AML-193 (cell line): ENCODE data around the gene XIAP.
"Not testable (repeated sequence)": the region's sequence is repeated elsewhere in the genome, so short reads cannot be mapped to it uniquely, and the experiment has no call there.

Experiments
- DNase-seq, 2 experiments: peaks; one replicate each; lab custom pipeline; 2025; lab: John Stamatoyannopoulos, UW

XIAP gene

DNA sequence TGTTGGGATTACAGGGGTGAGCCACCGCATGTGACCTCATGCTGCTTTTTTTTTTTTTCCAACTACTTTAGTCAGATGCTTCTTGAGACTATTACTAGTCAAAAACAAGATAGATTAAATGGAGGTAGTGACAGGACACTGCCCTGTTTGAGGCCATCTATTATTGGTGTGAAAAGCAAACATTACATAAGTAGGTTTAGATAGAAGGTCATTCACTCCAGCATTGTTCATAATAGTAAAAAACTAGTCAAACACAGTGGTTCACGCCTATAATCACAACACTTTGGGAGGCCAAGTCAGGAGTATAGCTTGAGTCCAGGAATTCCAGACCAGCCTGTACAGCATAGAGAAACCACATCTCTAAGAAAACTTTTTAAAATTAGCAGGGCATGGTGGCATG is 16.3 kb downstream of the XIAP start:
- DNase-seq = no peak

DNA sequence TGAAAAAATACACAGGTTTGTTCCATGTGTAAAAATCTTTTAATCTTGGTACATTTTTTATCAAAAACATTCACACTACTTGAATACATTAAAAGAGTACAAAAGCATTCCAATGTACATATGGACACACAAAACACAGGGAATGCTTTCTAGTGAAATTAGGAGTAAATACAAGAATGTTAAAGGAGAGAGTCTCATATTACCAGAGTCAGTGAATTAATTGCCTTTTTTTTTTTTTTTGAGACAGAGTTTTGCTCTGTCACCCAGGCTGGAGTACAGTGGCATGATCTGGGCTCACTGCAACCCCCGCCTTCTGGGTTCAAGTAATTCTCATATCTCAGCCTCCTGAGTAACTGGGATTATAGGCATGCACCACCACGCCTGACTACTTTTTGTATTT is 17.0 kb downstream of the XIAP start:
- DNase-seq = no peak

DNA sequence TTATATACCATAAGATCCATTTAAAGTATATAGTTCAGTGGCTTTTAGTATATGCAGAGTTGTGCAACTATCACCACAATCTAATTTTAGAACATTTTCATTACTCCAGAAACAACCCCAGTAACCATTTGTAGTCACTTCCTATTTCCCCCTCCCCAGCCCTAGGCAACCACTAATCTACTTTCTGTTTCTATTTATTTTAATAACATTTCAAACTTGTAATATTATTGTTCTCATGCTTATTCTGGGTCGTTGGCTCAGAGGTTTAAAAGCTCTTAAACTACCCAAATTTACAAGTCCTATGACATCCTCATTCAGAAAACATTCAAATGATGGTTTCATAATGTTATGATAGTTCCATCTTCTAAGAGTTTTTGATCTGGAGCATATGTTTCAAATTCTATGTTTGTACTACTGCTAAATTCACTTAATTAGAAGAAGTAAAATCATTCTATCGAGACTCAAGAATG is 18.4 kb downstream of the XIAP start:
- DNase-seq = peak; percentile 63 to 65

DNA sequence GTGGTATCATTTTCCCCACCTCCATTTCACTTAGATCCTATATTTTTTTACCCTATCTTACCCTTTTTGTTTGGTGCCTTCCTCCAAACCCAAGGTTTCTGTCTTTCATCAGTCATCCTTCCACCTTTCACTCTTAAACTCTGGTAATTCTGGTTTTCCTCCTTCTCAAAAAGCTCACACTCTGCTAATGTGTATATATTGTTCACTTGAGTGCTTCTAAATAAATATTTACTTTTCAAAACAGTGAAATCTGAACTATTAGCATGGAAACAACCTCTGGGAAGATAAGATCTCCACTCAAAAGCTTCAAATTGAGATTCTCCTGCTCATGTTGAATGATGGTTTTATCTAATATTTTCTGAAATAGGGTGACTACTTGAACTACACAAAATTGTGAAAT is 21.5 kb downstream of the XIAP start:
- DNase-seq = no peak

DNA sequence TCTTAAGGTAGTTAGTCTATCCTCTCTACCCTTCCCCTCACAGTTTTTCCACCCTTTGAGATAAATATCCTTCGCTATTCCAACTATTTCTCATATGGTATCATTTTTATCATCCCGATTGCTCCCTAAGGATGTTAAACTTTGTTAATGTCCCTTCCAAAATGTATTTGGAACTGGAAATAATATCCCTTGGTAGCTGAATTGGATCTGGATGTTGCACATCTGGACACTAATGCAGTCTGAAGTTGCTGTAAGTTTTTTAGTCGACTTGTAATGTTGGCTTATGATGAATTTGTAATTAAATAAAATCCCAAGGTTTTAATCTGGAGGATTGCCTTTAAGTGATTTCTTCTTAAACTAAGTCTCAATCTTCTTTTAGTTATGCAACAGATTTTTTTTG is 22.5 kb downstream of the XIAP start:
- no peak for DNase-seq

DNA sequence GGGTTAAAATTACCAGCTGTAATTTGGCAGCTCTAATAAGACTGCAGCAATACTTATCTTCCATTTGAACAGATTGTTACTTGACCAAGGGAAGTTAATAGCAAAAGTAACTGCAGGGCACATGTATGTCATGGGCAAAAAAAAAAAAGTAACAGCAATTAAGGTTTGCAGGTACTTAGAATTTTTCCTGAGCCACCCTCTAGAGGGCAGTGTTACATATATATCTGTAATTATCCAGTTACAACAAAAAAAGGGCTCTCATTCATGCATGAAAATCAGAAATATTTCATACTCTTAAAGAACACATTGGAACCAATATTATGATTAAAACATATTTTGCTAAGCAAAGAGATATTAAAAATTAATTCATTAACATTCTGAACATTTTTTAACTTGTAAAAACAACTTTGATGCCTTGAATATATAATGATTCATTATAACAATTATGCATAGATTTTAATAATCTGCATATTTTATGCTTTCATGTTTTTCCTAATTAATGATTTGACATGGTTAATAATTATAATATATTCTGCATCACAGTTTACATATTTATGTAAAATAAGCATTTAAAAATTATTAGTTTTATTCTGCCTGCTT is 25.1 kb downstream of the XIAP start:
- peak; percentile 44 to 49 for DNase-seq

DNA sequence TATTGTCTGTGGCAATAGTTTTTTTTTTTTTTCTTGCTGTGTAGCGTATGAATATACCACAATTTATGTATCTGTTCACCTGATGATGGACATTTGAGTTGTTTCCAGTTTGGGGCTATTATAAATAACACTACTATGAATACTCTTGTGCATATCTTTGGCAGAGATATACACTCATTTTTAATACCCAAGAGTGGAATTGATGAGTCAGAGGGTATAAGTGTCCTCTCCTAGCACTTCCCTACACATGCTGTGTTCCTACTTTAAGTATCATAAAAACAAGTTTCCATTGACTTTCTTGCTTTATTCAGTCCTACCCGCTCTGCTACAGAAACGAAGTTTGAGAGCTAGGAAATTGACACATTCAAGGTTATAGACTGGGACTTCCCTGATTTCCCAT is 39.8 kb downstream of the XIAP start:
- no peak for DNase-seq

DNA sequence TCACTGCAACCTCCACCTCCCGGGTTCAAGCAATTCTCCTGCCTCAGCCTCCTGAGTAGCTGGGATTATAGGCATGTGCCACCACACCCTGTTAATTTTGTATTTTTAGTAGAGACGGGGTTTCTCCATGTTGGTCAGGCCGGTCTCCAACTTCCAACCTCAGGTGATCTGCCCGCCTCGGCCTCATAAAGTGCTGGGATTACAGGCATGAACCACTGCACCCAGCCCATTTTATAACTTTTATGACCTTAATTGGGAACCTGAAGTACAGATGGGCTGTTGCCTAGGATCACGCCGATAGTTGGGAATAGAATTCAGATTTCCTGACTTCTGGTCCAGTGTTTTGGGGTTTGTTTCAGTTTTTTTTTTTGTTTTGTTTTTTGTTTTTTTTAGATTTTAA is 43.4 kb downstream of the XIAP start:
- not testable (repeated sequence) for DNase-seq

DNA sequence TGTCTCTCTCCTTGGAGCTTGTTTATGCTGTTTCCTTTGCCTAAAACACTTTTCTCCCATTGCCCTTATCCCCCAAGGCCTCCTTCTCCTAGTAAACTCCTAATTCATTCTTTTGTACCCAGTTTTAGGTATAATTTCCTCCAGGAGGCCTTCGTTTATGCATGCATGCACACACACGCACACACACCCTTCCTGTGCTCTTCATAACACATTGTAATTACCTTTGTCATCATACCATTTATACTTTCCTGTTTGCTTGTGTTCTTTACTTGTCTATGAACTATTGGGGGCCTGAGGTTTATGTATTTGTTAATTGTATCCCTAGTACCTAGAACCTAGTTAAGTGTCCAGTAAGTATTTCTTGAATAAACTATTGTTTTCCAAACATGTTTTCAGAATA is 45.5 kb downstream of the XIAP start:
- no peak for DNase-seq

DNA sequence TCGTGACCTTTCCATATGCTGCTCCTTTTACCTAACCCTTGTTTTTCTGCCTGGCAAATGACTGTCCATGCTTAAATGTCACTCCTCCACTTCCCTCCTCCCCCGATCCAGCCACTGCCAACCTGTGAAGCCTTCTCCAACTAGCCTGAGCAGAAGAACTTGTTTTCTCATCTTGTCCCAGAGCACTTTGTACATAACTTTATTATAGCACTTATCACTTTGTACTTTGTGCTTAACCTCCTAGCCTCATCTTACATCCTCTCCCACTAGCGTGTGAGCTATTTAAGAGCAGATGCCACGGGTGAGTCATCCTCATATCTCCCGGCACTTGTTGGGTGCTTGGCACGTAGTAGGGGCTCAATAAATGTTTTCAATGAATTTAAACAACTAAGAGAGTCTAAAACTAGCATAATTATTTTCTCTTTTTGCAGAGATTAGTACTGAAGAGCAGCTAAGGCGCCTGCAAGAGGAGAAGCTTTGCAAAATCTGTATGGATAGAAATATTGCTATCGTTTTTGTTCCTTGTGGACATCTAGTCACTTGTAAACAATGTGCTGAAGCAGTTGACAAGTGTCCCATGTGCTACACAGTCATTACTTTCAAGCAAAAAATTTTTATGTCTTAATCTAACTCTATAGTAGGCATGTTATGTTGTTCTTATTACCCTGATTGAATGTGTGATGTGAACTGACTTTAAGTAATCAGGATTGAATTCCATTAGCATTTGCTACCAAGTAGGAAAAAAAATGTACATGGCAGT is 46.9 kb downstream of the XIAP start:
- DNase-seq = no peak

DNA sequence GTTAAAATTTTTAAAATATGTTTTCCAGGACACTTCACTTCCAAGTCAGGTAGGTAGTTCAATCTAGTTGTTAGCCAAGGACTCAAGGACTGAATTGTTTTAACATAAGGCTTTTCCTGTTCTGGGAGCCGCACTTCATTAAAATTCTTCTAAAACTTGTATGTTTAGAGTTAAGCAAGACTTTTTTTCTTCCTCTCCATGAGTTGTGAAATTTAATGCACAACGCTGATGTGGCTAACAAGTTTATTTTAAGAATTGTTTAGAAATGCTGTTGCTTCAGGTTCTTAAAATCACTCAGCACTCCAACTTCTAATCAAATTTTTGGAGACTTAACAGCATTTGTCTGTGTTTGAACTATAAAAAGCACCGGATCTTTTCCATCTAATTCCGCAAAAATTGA is 49.7 kb downstream of the XIAP start:
- peak in 1 of 2 experiments; percentile 40 for DNase-seq

DNA sequence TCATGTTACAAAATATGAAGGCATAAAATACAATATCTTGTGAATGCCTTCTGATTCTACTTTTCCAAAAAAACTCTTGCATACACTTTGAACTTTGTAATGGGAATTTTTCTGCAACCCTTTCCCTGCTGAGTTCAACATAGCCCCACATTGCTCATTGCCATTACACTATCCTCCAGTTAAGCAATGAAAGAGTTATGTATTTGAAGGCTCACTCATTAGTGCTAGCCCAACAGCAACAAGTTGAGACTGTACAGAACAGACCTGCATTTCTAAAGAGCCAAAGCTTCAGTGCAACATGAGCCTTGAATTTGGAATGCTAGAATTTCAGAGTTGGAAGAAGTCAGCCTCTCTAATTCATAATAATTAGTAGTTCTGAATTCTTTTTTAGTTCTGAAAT is 57.2 kb downstream of the XIAP start:
- no peak for DNase-seq

DNA sequence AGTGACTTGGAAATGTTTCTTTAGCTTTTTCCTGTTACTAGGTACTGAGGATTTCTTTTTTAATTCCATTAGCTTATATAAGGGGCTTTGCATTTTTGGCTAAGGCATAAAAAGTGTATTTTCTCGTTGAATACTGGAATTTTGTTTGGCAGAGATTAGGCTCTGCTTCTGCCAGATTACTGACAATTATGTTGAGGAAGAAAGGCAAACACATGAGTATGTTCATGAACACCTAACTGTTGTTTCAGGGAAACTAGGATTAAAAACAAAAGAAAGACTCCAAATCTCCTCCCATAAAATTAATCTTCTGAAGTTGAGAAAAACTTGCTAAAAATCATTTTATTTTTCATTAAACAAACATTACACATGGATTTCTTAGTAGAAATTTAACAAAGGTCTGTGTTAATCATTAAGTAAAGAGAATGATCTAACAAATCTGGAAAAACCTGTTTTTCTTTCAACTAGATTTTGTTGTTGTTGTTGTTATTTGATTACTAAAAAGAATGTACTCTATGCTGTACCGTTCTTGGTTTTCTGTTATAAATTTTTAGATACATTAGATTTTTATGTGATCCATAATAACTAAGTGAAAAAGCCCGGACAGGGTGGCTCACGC is 58.4 kb downstream of the XIAP start:
- DNase-seq = no peak

DNA sequence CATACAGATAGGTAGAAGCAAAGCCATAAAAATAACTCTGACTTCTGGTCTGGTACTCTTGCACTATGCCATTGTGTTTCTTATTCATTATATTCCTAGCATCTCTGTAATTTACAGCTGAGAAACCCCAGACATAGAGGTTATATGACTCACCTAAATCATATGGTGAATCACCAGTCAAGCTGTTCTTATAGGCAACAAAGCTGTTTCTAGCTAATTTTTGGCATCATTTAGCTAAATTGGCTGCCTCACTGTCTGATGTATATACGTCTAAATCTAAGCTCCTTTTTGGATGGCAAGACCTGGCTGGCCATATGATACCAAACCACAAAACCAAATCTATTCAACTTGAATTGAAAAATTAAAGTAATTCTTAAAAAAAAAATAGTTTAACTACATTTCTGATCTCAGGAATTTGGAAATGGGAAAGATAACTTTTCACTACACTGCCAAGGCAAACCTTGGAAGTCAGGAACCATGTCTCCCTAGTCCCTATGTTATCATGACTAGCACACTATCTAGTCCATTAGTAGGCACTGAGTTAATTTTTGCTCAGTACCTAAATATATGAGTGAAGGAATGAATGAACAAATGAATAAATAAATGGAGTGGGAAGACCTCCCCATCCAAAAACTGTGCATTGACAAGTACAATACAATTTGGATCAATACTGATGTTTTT is 60.4 kb downstream of the XIAP start:
- DNase-seq = no peak

DNA sequence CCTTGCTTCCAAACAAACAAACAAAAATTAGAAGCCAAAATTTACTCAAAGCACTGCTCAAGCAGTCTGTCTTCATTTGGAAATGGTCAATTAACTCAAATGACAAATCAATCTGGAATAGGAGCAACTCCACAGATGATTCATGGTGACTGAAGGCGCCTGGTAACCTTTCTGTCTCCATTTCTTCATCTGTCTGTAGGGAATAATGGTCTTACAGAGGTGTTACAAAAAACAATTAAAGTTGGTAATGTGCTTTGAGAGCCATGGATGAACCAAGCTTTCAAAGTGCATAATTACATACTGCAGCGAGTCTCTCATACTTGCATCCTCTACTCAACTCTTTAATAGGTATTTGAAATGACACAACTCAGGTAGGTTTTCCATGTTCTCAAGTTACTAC is 63.4 kb downstream of the XIAP start:
- no peak for DNase-seq

DNA sequence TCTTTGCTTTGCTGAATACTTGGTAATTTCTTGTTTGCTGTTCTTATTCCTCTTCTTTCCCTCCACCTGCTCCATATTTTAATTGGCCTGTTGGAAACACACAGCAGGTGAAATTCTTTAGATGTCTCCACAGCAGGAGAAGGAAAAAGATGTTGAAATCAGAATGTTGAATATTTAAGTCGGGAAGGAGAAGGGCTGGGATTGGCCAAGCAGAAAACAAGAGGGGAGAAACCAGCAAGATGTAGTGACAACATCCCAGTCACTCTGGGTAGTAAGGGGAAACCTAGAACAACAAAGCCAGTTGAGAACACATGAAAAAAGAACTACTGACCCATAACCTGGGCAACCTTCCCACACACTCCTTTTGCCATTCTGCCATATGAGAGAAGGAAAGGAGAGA is 64.3 kb downstream of the XIAP start:
- DNase-seq = no peak

DNA sequence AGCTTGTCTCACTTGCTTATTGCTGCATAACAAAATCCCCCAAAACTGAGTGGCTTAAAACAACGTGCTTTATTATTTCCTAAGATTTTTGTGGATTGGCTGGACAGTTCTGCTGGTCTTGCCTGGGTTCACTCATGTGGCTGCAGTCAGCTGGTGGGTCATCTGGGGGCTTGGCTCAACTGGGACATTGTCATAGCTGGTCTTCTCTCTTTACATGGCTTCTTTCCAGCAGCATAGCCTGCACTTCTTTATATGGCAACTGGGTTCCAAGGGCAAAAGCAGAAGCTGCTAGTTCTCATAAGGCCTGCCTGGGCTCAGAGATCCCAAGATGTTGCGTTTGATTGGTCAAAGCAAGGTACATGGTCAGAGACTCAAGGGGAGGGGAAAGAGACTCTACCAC is 68.0 kb downstream of the XIAP start:
- no peak for DNase-seq

DNA sequence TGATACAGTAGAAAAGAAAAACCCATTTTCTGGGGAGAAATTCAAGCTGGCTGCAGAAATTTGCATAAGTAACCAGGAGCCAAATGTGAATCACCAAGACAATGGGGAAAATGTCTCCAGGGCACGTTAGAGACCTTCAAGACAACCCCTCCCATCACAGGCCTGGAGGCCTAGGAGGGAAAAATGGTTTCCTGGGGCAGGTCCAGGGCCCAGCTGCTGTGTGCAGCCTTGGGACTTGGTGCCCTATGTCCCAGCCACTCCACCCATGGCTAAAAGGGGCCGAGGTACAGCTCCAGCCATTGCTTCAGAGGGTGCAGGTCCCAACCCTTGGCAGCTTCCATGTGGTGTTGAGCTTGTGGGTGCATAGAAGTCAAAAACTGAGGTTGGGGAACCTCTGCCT is 72.2 kb downstream of the XIAP start:
- DNase-seq = not testable (repeated sequence)

DNA sequence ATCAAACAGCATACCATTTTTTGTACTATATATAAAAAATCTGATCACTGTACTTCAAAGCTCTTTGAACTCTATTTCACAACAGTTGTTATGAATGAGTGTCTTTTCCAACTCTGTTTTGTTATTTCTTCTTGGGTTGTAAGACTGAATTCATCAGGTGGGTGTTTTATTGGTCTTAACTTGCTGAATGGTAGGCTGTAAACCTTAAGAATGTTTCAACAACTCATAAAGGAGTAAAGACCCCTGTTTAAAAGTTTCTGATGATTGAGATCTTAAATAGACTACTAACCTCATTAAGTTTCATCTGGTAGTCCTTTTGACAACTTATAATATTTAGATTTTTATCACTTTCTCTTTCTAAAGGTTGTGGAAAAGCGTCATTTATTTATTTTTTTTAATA is 83.2 kb downstream of the XIAP start:
- no peak for DNase-seq

DNA sequence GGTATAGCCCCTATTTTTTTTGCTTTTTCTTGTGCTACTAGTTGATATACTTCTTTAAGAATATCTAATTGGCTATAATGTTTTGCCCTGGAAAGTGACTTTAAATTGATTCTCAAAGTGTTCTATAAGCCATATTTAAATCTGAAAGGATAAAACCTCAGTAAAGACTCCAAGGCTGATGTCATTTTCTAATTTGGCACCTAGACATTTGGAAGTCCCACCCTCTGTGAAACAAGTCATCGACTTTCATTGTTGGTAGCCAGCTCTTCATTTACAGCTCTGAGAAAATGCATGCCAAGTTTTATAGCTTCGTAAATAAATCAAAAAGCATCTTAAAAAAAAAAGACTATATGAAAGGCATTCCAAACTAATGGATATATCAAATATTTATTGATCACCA is 83.6 kb downstream of the XIAP start:
- no peak for DNase-seq

DNA sequence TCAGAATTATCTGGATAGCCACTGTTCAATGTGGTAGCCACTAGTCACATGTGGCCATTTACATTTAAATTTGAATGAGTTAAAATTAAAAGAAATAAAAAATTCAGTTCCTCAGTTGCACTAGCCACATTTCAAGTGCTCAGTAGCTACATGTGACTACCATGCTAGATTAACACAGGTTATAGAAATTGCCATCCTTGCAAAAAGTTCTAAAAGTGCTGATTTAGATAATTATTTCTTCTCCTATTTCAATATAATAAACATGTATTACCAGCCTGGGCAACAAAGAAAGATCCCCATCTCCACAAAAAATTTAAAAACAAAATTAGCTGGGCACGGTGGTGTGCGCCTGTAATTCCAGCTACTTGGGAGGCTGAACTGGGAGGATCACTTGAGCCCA is 90.0 kb downstream of the XIAP start:
- DNase-seq = no peak

DNA sequence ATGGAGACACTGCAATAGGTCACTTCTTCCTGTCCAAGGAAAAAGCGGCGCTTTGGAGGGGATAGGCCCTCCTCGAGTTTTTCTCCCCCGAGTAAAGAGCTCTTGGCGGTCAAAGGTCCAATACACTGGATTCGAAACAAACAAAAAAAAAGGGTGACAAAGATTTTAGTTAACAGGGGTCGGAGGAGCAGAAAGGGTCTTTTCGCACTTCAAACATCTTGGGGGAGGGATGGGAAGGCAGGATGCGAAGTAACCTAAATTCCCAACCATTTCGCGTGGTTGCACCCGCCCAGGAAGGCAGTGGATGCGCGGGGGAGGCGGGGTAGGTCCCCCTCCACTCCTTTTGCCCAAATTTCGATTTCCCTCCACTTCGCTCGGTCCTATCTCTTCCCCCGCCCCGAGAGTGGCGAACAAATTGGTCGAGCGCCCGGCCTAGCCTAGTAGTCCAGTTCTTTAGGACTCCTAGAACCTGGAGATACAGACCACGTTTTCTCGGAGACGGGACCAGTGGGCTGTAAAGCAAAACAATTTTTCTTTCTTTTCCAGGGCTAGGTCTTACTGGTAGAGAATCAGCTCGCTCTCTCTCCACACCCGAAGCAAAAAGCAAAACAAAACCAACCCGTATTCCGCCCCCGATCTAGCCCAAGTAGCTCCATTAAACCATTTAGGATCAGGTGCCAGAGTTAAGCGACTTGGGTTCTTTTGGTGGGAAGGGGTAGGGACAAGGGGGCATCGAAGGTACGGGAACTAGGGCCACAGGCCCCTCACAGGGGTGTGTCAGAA is 99.6 kb downstream of the XIAP start:
- DNase-seq = no peak
